ENCODE measurements around the gene MPC1L. TPM values are rescaled to one million over a fixed set of nuclear protein-coding genes. Genes with fewer than 3 reads are reported as not detected.

MPC1L gene
- total RNA-seq, 4 donors from 2014 or later: not detected

Other genes with a start within 250 kb of the MPC1L start
- 10 to 100 TPM; 10.3 to 95.9 (median 62.3) TPM for gene ATP6AP2, start 42.5 kb upstream of the MPC1L start, total RNA-seq
- gene CXorf38, start 24.1 kb downstream of the MPC1L start, total RNA-seq: 10 to 100 TPM in 3 of 4 donors, 1 to 10 TPM in 1; 5.4 to 18.6 (median 12.1) TPM
- gene MED14, start 112.1 kb downstream of the MPC1L start, total RNA-seq: 10 to 100 TPM; 28.8 to 81.0 (median 68.0) TPM